PC-9 (cell line): ENCODE measurements around the gene MLXIPL. TPM values are rescaled to one million over a fixed set of nuclear protein-coding genes. Genes with fewer than 3 reads are reported as not detected.

Experiments
- BruUV-seq: library from RNA; stranded (reverse); fragments of 400-500 nt; replicated peaks from 2 replicates; lab custom pipeline; 2021; lab: Mats Ljungman, UMichigan
- CTCF ChIA-PET: fragments of 300-600 bp; sonication (Branson Sonifier 250); formaldehyde crosslinking; loops from one replicate; lab custom pipeline; 2022; ENCODE audit warnings: antibody characterized with exemption; lab: Charles Lee
- POLR2A ChIA-PET: fragments of 300-600 bp; sonication (Branson Sonifier 250); formaldehyde crosslinking; loops from one replicate; lab custom pipeline; 2022; ENCODE audit warnings: antibody characterized with exemption; ENCODE audit not compliant: unreplicated experiment; lab: Charles Lee
- DNase-seq, 2 experiments: peaks; one replicate each; pipeline versions ENCODE4 v3.0.0 to v3.0.0-alpha.2; 2015 to 2022; ENCODE audit warnings: mixed read lengths in 1 of 2
- H2AFZ ChIP-seq: fragments of 200-600 bp; sonication (generic); 2 replicates; pipeline ENCODE4 v1.8.1; 2017; ENCODE audit warnings: antibody characterized with exemption
- H3F3A ChIP-seq: fragments of 200-600 bp; sonication (generic); 2 replicates; pipeline ENCODE4 v1.8.1; 2017; ENCODE audit warnings: antibody characterized with exemption, mild to moderate bottlenecking, low read depth; ENCODE audit not compliant: insufficient read depth
- H3K27ac ChIP-seq: fragments of 200-600 bp; sonication (generic); 2 replicates; pipeline ENCODE4 v1.6.1; 2016; ENCODE audit warnings: mixed run types
- H3K27me3 ChIP-seq: fragments of 200-600 bp; sonication (generic); 2 replicates; pipeline ENCODE4 v1.6.1; 2016; ENCODE audit warnings: low read depth, mixed run types; ENCODE audit not compliant: insufficient read depth
- H3K36me3 ChIP-seq: fragments of 200-600 bp; sonication (generic); 2 replicates; pipeline ENCODE4 v1.6.1; 2016; ENCODE audit warnings: low read depth, mixed run types
- H3K4me1 ChIP-seq: fragments of 200-600 bp; sonication (generic); replicated peaks from 2 replicates; pipeline ENCODE4 v1.6.1; 2016; ENCODE audit warnings: mixed run types; ENCODE audit not compliant: insufficient read depth
- H3K4me2 ChIP-seq: fragments of 200-600 bp; sonication (generic); 2 replicates; pipeline ENCODE4 v1.6.1; 2017; ENCODE audit warnings: mixed run types
- H3K4me3 ChIP-seq: fragments of 200-600 bp; sonication (generic); 2 replicates; pipeline ENCODE4 v1.6.1; 2016; ENCODE audit warnings: mixed run types
- H3K79me2 ChIP-seq: fragments of 200-600 bp; sonication (generic); 2 replicates; pipeline ENCODE4 v1.6.1; 2017; ENCODE audit warnings: low read depth, mixed run types
- H3K9me2 ChIP-seq: fragments of 200-600 bp; sonication (generic); 2 replicates; pipeline ENCODE4 v1.8.1; 2017; ENCODE audit warnings: mild to moderate bottlenecking; ENCODE audit not compliant: insufficient read depth
- H3K9me3 ChIP-seq: fragments of 200-600 bp; sonication (generic); 2 replicates; pipeline ENCODE4 v1.8.1; 2016; ENCODE audit warnings: low read depth; ENCODE audit not compliant: insufficient read depth
- H4K20me1 ChIP-seq: fragments of 200-600 bp; sonication (generic); 2 replicates; pipeline ENCODE4 v1.8.1; 2017; ENCODE audit not compliant: insufficient read depth
- CTCF ChIP-seq: fragments of 200-600 bp; sonication (generic); conservative IDR thresholded peaks from 2 replicates; pipeline ENCODE4 v1.6.1; 2017; ENCODE audit warnings: mixed run types, antibody characterized with exemption, mild to moderate bottlenecking, moderate library complexity
- EZH2 ChIP-seq: fragments of 200-600 bp; sonication (generic); IDR thresholded peaks from 2 replicates; pipeline ENCODE4 v1.8.0; 2017; ENCODE audit warnings: antibody characterized with exemption, low read depth
- intact Hi-C: fragments of 100-400 bp; cut with micrococcal nuclease; formaldehyde crosslinking; loops from one replicate; pipeline ENCODE4 v1.10.0; 2022; ENCODE audit not compliant: unreplicated experiment
- total RNA-seq: library from RNA; stranded (reverse); gene quantifications from 2 replicates; pipeline ENCODE4 v1.2.3, GENCODE V29; 2021

MLXIPL gene
- total RNA-seq, 1 experiment from 2014 or later, result 24.9 TPM

- Histone ChIP-seq H3K27me3 (no peaks in the 10 kb centered on the region), H3K4me1 (peaks cover 17% of the 10 kb centered on the region), H2AFZ (no peak overlapping the region), H3K9me2 (no peaks in the 10 kb centered on the region), H3K4me2 (no peak overlapping the region), H3K9me3 (no peaks in the 10 kb centered on the region), H3F3A (peaks cover 5% of the 10 kb centered on the region), H3K4me3 (no peak overlapping the region), H3K27ac (no peak overlapping the region), H3K79me2 (no peaks in the 10 kb centered on the region), H4K20me1 (no peaks in the 10 kb centered on the region), H3K36me3 (no peaks in the 10 kb centered on the region)
- BruUV-seq, result no TSS peak
- TF ChIP-seq EZH2, result no peak
- intact Hi-C loops, result no loop called here
- DNase-seq, result no peak
- POLR2A ChIA-PET, result no interaction called here
- CTCF ChIA-PET, result no interaction called here
Observed at GRCh38 chr7:73633844-73634243, 9.5 kb upstream of the MLXIPL start.

- Histone ChIP-seq H3K9me3 (no peaks in the 10 kb centered on the region), H2AFZ (no peak overlapping the region), H3K4me3 (no peak overlapping the region), H3F3A (peaks cover 8% of the 10 kb centered on the region), H3K4me1 (peaks cover 17% of the 10 kb centered on the region), H3K4me2 (no peak overlapping the region), H3K79me2 (no peaks in the 10 kb centered on the region), H3K9me2 (no peaks in the 10 kb centered on the region), H3K27ac (no peak overlapping the region), H3K36me3 (no peaks in the 10 kb centered on the region), H3K27me3 (no peaks in the 10 kb centered on the region), H4K20me1 (no peaks in the 10 kb centered on the region)
- ChIA-PET CTCF (no interaction called here), POLR2A (no interaction called here)
- TF ChIP-seq CTCF (no peak), EZH2 (no peak)
- no peak for DNase-seq
- no TSS peak for BruUV-seq
- intact Hi-C loops, result no loop called here
Observed at GRCh38 chr7:73633323-73633722, 9.0 kb upstream of the MLXIPL start.

- intact Hi-C loops, result no loop called here
- Histone ChIP-seq H3K27me3 (no peaks in the 10 kb centered on the region), H3K9me2 (no peaks in the 10 kb centered on the region), H3K4me2 (no peak overlapping the region), H2AFZ (no peak overlapping the region), H3K4me1 (peaks cover 14% of the 10 kb centered on the region), H3K36me3 (no peaks in the 10 kb centered on the region), H4K20me1 (no peaks in the 10 kb centered on the region), H3K4me3 (no peak overlapping the region), H3K9me3 (no peaks in the 10 kb centered on the region), H3K27ac (no peak overlapping the region), H3K79me2 (no peaks in the 10 kb centered on the region), H3F3A (peaks cover 8% of the 10 kb centered on the region)
- DNase-seq, result no peak
- BruUV-seq, result no TSS peak
- ChIA-PET POLR2A (no interaction called here), CTCF (interaction anchor here (0.6 to 0.7 kb wide), 3 partner anchors 33 to 221 kb away, joined by 4 to 13 read pairs (median 5); no protein-coding TSS in a partner anchor)
- no peak for TF ChIP-seq CTCF
- TF ChIP-seq EZH2, result no peak
Observed at GRCh38 chr7:73631558-73631957, 7.2 kb upstream of the MLXIPL start.

GRCh38 chr7:73628504-73628903 is 4.2 kb upstream of the MLXIPL start:
- Histone ChIP-seq H3K4me2 (no peak overlapping the region), H2AFZ (no peak overlapping the region), H3K36me3 (no peaks in the 10 kb centered on the region), H3F3A (peaks cover 8% of the 10 kb centered on the region; the same call in 1 of the 2 replicates), H3K79me2 (no peaks in the 10 kb centered on the region), H3K9me3 (no peaks in the 10 kb centered on the region), H3K4me3 (no peak overlapping the region), H3K9me2 (no peaks in the 10 kb centered on the region), H4K20me1 (no peaks in the 10 kb centered on the region), H3K27ac (no peak overlapping the region), H3K27me3 (no peaks in the 10 kb centered on the region), H3K4me1 (0 out of 2 replicates have a peak, but pooled peaks cover 5% of the 10 kb centered on the region)
- BruUV-seq, result no TSS peak
- TF ChIP-seq EZH2, result no peak
- no peak for TF ChIP-seq CTCF
- intact Hi-C loops, result loop anchor here (5.0 kb wide), 1 partner anchor 39 kb away; the partner anchor contains the start of gene VPS37D
- ChIA-PET CTCF (interaction anchor here (0.6 to 0.9 kb wide), 2 partner anchors 18 to 25 kb away, joined by 3 to 8 read pairs; no protein-coding TSS in a partner anchor), POLR2A (interaction anchor here (0.6 kb wide), 1 partner anchor 9 kb away, joined by 4 read pairs; no protein-coding TSS in a partner anchor)
- peak in 1 of 2 experiments; percentile 13 for DNase-seq
